Stimulated activated CD8-positive, alpha-beta memory T cell treated with anti-CD3 and anti-CD28 coated beads, Interleukin-12 subunit alpha, Interleukin-12 subunit beta, amount 100 ng/mL, for 4 hours (primary cell): ENCODE data around the gene ZNF541.

Source experiments
- DNase-seq: peaks from one replicate; pipeline ENCODE4 v3.0.0-alpha.2; 2020; ENCODE audit warnings: low read depth

Gene ZNF541

GRCh38 chr19:47545061-47545948, 27.6 kb downstream of the ZNF541 start:
- no peak for DNase-seq

GRCh38 chr19:47544476-47544875, 28.5 kb downstream of the ZNF541 start:
- no peak for DNase-seq

GRCh38 chr19:47544075-47544474, 28.9 kb downstream of the ZNF541 start:
- DNase-seq = no peak

- DNase-seq = no peak
These were observed 30.9 kb downstream of the ZNF541 start for GRCh38 chr19:47542030-47542475.

GRCh38 chr19:47541518-47541917, 31.4 kb downstream of the ZNF541 start:
- no peak for DNase-seq

GRCh38 chr19:47540748-47541147, 32.2 kb downstream of the ZNF541 start:
- no peak for DNase-seq

- DNase-seq = peak; percentile 21
These were observed 33.1 kb downstream of the ZNF541 start for GRCh38 chr19:47539747-47540311.

- DNase-seq = no peak
These were observed 34.1 kb downstream of the ZNF541 start for GRCh38 chr19:47538812-47539211.

- no peak for DNase-seq
These were observed 35.5 kb downstream of the ZNF541 start for GRCh38 chr19:47537493-47537892.

- DNase-seq = no peak
These were observed 38.3 kb downstream of the ZNF541 start for GRCh38 chr19:47534628-47535027.

- no peak for DNase-seq
These were observed 41.1 kb downstream of the ZNF541 start for GRCh38 chr19:47531640-47532387.

- no peak for DNase-seq
These were observed 43.8 kb downstream of the ZNF541 start for GRCh38 chr19:47529018-47529742.

GRCh38 chr19:47526798-47527197, 46.1 kb downstream of the ZNF541 start:
- no peak for DNase-seq

- DNase-seq = no peak
These were observed 49.5 kb downstream of the ZNF541 start for GRCh38 chr19:47523473-47523872.
